ENCODE results near the gene PRICKLE1.

Gene PRICKLE1

DNA sequence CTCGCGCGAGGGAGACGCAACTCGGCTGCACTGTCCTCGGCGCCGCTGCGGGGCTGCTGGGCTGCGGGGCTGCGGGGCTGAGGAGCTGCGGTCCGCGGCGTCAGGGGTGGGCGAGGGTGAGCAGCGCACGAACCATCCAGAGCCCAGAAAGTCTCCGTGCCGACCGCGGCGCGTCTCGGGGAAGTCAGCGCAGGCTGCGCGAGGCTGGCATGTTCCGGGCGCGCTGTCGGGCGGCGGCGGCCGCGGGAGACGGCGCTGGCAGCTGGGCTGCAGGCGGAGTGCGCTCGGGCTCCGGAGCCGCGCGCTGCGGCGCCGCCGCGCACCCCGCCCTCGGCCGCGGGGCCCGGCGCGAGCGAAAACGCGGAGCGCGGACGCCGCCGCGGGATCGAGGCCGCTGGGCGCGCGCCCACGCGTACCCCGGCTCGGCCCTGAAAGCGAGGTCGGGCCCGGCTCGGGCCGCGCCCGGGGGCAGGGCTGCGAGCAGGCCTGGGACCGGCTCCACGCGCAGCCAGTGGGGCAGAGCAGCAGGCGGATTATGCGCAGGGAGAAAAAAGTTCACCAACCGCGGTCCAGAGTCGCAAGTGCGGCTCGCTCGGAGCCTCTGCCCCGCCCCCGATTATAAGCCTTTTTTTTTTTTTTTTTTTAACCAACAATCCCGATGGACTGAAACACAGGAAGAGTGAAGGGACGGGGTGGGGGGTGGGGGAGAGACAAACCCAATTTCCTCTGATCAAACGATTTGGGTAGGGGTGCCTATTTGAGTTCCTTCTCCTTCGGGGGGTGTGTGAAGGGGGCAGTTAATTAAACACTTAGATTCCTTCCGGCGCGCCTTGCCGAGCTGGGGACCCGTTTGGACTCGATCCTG is at the start of gene PRICKLE1:
TSS of gene PRICKLE1 (minus strand) at position 282 of the 865 bp plus-strand sequence. CDS start 117,230 bp downstream, outside the sequence.
- TF ChIP-seq GATA3 (IDR thresholded peaks at IDR 0.05; ENCODE audit: low read depth, low read length) (no peak), GATA2 (IDR thresholded peaks at IDR 0.05; ENCODE audit: low read depth, low read length) (no peak)

DNA sequence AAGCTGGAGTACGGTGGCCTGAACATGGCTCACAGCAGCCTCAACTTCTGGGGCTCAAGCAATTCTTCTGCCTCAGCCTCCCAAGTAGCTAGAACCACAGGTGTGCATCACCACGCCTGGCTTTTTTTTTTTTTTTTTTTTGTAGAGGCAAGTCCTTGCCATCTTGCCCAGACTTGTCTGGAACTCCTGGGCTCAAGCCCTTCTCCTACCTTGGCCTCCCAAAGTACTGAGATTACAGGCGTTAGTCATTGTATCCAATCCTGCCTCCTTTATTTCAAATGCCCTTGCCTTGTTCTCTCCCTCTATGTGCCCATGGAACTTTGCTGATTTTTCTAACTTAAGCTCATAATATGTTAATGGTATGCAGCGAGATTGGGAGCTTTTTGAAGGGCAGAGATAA is 49.2 kb upstream of the PRICKLE1 start:
- TF ChIP-seq GATA3 (IDR thresholded peaks at IDR 0.05; ENCODE audit: low read depth, low read length) (no peak), GATA2 (IDR thresholded peaks at IDR 0.05; ENCODE audit: low read depth, low read length) (no peak)

DNA sequence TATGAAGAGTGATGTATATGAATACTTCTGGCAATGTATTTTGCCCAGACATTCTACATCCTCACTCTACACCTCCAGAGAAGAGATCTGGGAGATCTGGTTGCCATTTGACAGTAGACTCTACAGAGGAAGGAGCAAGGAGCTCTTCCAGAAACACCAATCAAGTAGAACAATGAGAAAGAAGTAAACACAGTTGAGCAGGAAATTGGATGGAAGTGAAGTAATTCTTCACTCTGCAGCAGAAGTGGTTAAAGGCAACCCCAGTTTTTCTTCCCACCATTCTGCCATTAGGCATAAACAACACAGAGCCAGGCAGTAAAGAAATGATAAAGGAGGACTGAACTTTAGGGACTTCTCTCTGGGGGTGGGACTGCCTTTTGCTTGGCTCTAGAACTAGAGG is 48.5 kb upstream of the PRICKLE1 start:
- TF ChIP-seq GATA3 (IDR thresholded peaks at IDR 0.05; ENCODE audit: low read depth, low read length) (no peak), GATA2 (IDR thresholded peaks at IDR 0.05; ENCODE audit: low read depth, low read length) (no peak)

GRCh38 chr12:42636993-42637392 is 47.4 kb upstream of the PRICKLE1 start:
- TF ChIP-seq GATA3 (IDR thresholded peaks at IDR 0.05; ENCODE audit: low read depth, low read length) (no peak), GATA2 (IDR thresholded peaks at IDR 0.05; ENCODE audit: low read depth, low read length) (no peak)

- no peak for TF ChIP-seq GATA2 (IDR thresholded peaks at IDR 0.05; ENCODE audit: low read depth, low read length)
- no peak for TF ChIP-seq GATA3 (IDR thresholded peaks at IDR 0.05; ENCODE audit: low read depth, low read length)
Observed at GRCh38 chr12:42633594-42633993, 44.0 kb upstream of the PRICKLE1 start.

- TF ChIP-seq GATA3 (IDR thresholded peaks at IDR 0.05; ENCODE audit: low read depth, low read length): no peak
- no peak for TF ChIP-seq GATA2 (IDR thresholded peaks at IDR 0.05; ENCODE audit: low read depth, low read length)
Observed at GRCh38 chr12:42631513-42631912, 42.0 kb upstream of the PRICKLE1 start.

GRCh38 chr12:42630314-42630713 is 40.8 kb upstream of the PRICKLE1 start:
- TF ChIP-seq GATA3 (IDR thresholded peaks at IDR 0.05; ENCODE audit: low read depth, low read length) (no peak), GATA2 (IDR thresholded peaks at IDR 0.05; ENCODE audit: low read depth, low read length) (no peak)

DNA sequence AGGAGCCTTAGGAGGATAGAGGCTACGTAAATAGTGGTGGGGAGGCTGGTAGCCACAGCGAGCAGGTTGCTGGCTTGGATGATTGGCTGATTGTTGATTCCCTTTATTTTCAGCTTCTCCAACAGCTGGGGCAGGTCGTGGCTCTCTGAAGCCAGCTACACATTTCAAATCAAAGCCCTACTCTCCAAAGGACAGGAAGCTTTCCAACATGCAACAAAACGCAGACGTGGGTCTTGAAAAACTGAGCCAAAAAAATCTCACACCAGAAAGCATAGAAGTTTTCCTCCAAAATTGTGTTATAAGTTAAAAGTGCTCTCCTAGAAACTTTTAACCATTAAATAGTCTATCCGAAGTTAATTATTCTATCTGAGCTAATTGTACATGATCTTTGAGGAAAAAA is 37.6 kb upstream of the PRICKLE1 start:
- TF ChIP-seq GATA2 (IDR thresholded peaks at IDR 0.05; ENCODE audit: low read depth, low read length) (no peak), GATA3 (IDR thresholded peaks at IDR 0.05; ENCODE audit: low read depth, low read length) (no peak)

DNA sequence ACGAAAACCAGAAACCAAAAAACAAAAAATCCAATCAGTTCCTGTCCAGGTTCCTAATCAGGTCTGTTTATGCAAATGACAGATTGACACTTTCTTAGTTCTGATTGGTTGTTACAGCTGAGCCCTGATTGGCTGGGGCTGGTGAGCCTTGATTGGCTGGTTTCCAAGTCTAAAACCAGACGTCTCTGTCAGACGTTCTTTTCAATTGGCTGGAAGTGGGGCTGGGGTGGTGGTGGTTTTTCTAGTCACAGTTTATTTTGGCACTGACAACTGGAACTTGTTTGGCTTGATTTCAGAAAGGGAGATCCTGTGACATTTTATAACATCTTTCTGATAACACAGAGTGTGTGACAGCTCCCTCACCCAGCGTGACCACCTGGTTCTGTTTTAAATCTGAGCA is 36.1 kb upstream of the PRICKLE1 start:
- TF ChIP-seq GATA3 (IDR thresholded peaks at IDR 0.05; ENCODE audit: low read depth, low read length): no peak
- no peak for TF ChIP-seq GATA2 (IDR thresholded peaks at IDR 0.05; ENCODE audit: low read depth, low read length)

- TF ChIP-seq GATA2 (IDR thresholded peaks at IDR 0.05; ENCODE audit: low read depth, low read length) (no peak), GATA3 (IDR thresholded peaks at IDR 0.05; ENCODE audit: low read depth, low read length) (no peak)
Observed at GRCh38 chr12:42617622-42618021, 28.1 kb upstream of the PRICKLE1 start.

DNA sequence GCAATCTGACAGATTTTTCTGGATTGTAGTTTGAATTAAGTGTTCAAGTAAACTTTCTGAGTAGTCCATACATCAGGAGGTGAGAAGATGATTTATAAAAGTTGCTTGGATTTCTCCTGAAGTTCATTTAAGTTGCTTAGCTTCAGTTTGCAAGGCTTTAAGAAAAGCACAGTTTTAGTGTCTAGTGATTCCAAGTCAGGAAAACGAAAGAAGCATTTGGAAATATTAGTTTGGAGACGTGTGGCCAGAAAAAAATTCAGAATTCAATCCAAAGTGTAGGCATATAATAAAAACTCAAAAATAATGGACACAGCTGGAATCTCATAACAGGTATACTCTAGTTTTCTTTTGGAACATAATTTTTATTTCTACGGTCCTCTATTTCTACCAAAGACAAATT is 25.5 kb upstream of the PRICKLE1 start:
- TF ChIP-seq GATA3 (IDR thresholded peaks at IDR 0.05; ENCODE audit: low read depth, low read length) (no peak), GATA2 (IDR thresholded peaks at IDR 0.05; ENCODE audit: low read depth, low read length) (no peak)

DNA sequence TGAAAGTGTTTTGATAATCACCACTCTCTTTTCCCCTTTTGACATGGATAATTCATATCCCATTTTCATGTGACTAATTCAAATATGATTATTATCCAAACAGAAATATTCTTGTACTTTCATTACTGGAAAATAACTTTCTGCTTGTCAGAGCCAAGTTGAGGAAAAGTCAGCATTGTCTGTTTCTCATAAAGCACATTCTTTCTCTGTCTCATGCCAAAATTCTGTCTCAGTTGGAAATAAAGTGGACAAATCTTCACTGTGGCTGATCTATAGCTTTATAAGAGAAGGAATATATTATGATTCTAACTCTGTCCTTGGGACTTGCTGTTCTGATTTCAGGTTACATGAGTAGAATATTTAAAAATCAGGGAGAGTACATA is 22.7 kb upstream of the PRICKLE1 start:
- TF ChIP-seq GATA2 (IDR thresholded peaks at IDR 0.05; ENCODE audit: low read depth, low read length) (no peak), GATA3 (IDR thresholded peaks at IDR 0.05; ENCODE audit: low read depth, low read length) (no peak)

DNA sequence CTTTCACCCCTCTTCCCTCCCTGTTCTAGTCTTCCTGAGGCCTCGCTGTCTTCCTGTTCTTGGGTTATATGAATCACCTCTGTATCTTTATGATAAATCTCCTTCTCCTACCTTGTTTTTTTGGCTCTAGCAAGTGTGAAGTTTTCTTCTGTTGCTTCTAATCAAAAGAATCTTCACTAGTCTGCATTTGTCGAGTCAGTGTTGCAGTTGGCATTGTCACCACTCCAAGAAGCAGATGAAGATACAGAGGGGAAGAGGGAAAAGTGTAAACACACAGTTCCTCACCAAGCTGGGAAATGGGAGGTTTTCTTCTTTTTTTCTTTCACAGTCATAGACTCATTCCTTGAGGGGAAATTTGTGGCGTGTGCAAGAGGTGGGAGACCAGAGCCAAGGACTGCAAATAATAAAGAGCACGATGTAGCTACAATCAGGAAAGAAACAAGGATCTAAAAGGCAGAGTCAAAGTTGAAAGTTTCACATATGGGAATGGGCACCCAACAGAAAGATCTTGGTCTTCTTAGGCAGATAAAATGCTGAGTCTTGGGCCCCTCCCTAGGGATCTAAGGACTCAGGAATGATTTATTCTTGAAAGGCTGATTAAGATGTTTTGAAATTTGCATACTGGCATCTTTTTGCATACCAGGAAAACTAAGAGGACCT is 22.2 kb upstream of the PRICKLE1 start:
- no peak for TF ChIP-seq GATA3 (IDR thresholded peaks at IDR 0.05; ENCODE audit: low read depth, low read length)
- no peak for TF ChIP-seq GATA2 (IDR thresholded peaks at IDR 0.05; ENCODE audit: low read depth, low read length)

DNA sequence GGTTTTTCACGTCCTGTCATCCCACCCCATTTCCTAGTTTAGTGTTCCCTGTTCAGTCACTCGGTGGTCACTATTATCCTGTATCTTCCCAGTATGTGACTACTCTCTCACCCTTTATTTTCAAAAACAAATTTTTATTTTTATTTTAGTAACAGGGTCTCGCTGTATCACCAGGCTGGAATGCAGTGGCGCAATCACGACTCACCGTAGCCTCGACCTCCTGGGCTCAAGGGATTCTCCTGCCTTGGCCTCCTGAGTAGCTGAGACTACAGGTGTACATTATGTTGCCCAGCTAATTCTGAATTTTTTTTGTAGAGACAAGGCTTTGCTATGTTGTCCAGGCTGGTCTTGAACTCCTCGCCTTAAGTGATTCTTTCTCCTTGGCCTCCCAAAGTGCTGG is 20.1 kb upstream of the PRICKLE1 start:
- TF ChIP-seq GATA3 (IDR thresholded peaks at IDR 0.05; ENCODE audit: low read depth, low read length) (no peak), GATA2 (IDR thresholded peaks at IDR 0.05; ENCODE audit: low read depth, low read length) (no peak)

Data from SH-SY5Y (cell line).